Measurements from ENCODE around the gene PLCXD1.

GRCh38 chrX:308821-309520 is 27.8 kb downstream of the PLCXD1 start:
- TF ChIP-seq CTCF (IDR thresholded peaks at IDR 0.05): no peak
- TF ChIP-seq POLR2A (IDR thresholded peaks at IDR 0.05): no peak

Data from vagina (tissue), 2 donors.